Astrocyte (in vitro differentiated cells and primary cell): ENCODE data around the gene ANTXR2.

ENCODE experiments used
- CTCF ChIP-seq: IDR thresholded peaks from 2 replicates; pipeline ENCODE4 v1.5.1; 2011; ENCODE audit warnings: low read depth, mild to moderate bottlenecking, inconsistent platforms, low read length, moderate library complexity; ENCODE audit not compliant: insufficient read depth
- EZH2 ChIP-seq: IDR thresholded peaks from 2 replicates; pipeline ENCODE4 v1.6.1; 2012; ENCODE audit warnings: mild to moderate bottlenecking, low read length, inconsistent platforms; ENCODE audit not compliant: insufficient read depth

DNA sequence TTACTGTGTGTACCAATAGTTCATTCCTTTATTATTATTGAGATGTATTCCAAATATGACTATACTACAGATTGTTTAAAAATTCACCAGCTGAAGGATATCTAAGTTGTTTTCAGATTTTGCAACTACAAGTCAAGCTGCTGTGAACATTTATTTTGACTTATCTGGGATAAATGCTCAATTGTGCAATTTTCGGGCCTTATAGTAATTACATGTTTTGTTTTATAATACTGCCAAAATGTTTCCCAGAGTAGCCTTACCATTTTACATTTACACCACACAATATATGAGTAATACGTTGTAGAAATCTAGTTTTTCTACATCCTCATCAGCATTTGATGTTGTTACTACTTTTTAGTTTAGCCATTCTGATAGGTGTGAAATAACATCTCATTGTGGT is 179.6 kb downstream of the ANTXR2 start:
- TF ChIP-seq CTCF: no peak
- TF ChIP-seq EZH2: no peak
